ENCODE data around the gene IRS1.

- TF ChIP-seq CTCF (IDR thresholded peaks at IDR 0.05) = no peak
- TF ChIP-seq POLR2A (IDR thresholded peaks at IDR 0.05) = no peak
Observed at GRCh38 chr2:226743915-226744314, 55.7 kb downstream of the IRS1 start.
